HG02970 (cell line): ENCODE results near the gene TIMP2.
"Not testable (repeated sequence)": the region's sequence is repeated elsewhere in the genome, so short reads cannot be mapped to it uniquely, and the experiment has no call there.

Experiments
- ATAC-seq: cut with Tn5 transposase; IDR thresholded peaks from one replicate; pipeline ENCODE4 v1.9.1; 2021; ENCODE audit warnings: mild to moderate bottlenecking, moderate library complexity, moderate number of reproducible peaks; ENCODE audit not compliant: unreplicated experiment, low FRiP score

TIMP2 gene

DNA sequence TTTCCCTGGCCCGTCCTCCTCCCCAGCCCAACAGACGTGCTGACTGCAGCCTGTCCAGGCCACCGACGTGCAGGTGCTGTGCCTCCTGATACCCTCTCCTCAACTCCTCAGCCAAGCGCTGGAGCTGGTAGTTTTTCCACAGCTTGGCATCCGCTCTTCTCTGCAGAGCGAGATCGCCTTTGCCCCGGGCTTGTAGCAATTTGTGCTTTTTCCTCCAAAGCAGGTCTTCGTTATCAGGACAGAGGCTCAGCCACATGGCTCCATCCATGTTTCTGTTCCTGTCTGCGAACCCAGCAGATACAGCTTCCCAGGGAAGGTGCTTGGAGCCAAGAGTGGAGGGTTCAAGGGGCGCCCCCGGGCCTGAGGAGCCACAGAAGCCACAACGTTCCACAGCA lies 33.1 kb downstream of the TIMP2 start:
- no peak for ATAC-seq

DNA sequence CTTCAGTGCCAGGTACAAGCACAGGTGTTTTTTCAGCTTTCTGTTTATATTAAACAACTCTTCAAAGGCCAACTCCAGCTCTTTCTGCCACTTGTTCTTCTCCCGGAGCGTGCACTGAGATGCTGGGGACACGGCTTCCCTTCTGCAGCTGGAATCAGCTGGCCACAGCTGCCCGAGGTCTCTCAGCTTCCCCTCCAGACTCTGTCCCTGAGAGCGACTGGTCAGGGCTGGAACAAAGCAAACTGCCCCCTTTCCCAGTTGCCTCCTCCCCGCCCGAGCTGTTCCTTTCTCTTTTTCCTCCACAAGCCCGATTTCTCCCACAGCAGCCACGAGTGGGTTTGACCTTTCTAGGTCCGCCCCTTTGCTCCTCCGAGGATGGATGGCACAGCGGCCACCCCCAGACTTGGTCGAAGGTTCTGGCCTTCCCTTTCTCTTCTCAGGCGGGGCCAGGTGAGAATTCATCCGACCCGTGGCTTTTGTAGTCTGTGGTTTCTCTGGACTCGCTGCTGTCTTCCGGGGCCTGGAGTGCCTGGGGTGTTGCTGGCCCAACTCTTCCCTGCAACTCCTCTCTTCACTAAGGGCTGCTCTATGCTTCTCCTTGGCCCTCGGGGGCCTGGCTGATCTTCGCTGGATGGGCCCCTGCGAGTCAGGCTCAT lies 33.7 kb downstream of the TIMP2 start:
- ATAC-seq: no peak

DNA sequence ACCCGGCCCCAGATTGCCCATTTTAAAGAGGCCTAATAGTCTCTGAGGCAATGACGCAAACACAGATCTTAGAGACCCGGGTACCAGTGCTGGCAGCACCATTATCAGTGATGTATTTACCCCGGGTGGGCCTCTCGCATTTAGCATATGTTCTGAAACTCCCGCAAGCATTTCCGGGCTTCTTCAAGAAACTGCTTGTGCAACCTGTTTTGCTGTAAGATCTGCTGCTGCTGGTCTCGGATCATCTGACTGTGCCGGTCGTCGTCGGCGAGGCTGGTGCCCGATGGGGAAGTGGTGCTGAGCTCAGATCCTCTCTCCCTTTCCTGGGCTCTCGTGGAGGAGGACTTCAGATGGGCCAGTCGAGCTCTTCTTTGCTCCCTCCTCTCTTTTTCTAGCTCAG lies 34.7 kb downstream of the TIMP2 start:
- ATAC-seq: peak; percentile 46

- ATAC-seq: not testable (repeated sequence)
Observed at GRCh38 chr17:78890096-78890495, 35.1 kb downstream of the TIMP2 start.

GRCh38 chr17:78889531-78889930 lies 35.7 kb downstream of the TIMP2 start:
- no peak for ATAC-seq

DNA sequence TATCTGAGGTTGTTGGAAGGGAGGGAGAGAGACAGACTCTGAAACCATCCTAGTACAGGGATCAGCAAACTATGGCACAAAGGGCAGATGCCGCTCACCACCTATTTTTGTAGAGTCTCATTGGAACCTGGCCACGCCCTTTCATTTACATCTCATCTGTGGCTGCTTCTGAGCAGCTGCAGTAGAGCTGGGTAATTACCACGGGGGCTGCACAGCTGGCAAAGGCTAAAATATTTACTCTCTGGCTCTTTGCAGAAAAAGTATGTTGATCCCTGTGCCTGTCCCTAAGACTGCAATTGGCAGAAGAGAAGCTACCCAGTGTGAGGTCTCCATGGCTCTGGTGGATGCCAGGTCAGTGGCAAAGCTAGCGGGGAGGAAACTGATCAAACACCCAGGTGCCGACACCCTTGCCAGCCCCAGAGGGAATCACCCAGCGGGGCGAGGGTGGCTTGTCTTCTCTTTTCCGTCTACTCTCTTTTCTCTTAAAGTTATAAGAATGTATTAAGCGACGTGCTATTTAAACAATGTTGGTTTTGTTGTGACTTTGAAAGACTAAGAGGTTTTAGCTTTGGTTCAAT lies 36.2 kb downstream of the TIMP2 start:
- no peak for ATAC-seq

DNA sequence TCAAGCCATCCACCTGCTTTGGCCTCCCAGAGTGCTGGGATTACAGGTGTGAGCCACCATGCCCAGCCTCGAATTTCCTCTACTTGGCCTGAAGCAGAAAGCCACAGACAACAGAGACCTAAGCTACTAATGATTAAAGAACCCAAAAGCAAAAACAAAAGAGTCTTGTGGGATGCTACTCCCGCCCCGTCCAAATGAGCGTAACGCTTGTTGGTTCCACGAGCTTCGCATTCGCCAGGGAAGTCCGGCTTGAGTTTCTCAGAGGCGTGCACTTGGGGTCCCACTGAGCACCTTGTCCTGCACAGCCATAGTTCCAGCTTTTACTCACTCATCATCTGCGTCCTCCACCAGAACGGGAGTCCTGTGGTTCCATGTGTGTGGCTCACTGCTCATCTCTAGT lies 38.2 kb downstream of the TIMP2 start:
- ATAC-seq: no peak

- ATAC-seq: no peak
Observed at GRCh38 chr17:78885956-78886355, 39.2 kb downstream of the TIMP2 start.

GRCh38 chr17:78884876-78885667 lies 40.1 kb downstream of the TIMP2 start:
- no peak for ATAC-seq

DNA sequence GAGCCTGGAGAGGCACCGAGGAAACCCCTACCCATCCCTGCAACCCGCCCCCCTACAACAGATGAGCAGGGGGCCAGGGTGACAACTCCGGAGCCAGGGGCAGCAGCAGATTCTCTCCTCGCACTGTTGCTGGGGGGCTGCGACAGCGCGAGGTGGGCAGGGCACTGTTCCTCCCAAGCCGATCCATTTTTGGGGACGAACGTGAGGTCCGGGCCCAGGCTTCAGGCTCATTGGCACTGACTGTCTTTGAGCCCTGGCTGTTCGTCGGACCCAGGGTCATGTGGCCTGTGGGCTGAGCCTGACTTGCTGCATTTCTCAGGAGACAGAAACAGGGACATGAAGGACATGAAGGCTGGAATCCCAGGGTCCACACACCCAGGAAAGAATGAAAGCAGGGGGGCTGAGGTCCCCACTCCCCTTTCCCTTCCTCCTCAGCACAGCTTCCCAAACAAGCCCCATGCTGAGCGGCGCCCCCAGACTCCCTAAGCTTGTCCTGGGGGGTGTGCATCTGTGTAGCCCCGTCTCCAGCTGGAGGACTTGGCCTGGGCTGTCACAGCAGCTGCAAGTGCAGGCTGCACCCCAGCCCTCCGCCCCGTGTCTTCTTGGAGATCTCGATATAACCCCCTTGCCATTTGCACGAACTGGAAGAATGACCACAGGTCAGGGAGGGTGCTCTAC lies 40.9 kb downstream of the TIMP2 start:
- no peak for ATAC-seq

DNA sequence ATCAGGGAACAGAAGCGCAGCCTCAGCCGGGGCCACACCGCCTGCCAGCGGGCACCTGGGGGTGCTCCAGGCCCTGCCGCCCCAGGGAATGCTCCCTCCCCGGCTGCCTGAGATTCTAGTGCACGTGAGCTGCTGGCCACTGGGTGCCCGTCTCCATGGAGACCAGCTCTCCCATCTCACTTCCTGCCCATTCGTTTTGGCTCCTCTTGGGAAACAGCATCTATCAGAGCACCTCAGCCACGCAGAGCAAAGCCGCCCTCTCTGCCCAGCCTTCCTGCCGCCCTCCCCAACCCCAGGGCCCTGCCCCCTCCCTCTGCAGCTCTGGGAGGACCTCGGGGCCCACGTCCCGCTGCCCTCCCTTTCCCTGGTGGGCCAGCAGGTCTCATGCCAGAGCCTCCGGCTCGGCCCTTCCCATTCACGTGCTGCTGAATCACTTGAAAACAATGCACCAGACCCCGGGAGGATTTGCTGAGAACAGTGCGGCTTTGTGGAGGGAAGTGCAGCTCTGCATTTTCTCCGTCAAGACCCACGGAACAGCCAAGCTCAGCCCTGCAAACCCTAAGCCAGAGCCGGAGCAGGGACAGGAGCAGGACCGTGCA lies 41.6 kb downstream of the TIMP2 start:
- ATAC-seq: no peak

DNA sequence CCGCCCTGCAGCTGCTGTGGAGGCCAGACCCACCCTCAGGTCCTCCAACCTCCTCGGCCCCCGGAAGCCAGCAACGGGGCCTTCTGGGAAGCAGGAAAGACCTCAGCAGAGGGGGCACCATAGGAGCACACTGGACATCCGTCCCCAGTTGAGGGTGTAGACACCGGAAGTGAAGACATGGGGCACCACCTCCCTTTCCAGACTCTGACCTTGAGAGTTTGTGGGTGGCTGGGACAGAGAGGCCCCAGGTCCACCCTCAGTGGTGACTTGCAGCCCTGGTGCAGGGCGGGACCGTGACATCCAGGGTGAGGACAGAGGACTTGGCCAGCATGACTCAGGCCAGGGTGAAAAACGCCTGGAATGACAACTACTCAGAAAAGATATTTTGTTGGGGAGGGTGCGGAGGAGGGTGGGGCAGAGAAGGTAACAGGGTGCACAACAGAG lies 42.1 kb downstream of the TIMP2 start:
- no peak for ATAC-seq

- ATAC-seq: no peak
Observed at GRCh38 chr17:78882540-78883088, 42.6 kb downstream of the TIMP2 start.

GRCh38 chr17:78879635-78880186 lies 45.5 kb downstream of the TIMP2 start:
- no peak for ATAC-seq

DNA sequence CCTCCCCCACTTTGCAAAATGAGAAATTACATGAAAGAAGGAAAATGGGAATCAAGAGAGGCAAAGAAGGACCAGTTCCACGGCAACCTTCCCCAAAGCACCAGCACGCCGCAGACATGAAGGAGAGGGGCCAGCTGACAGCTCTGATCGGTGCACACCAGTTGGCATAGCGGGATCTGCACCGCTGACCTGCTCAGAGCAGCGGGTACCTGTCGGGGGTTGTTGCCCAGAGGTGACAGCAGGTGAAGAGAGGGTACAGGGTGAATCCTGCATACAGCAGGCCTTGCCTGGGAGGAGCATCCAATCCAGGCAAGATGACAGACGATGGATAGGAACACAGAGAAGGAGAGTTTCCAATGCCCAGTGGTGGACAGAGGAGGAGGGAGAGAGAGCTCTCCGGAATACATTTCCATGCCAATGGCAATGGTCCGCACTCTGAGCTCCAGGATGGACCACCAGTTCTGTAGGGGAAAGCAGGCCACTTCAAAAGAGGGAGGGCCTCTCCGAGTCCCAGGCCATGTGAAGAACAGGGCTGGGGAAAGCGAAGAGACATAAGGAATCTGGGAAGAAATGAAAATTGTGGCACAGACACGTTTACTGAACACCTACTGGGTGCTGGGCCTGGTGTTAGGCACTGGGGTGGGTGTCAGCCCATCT lies 46.2 kb downstream of the TIMP2 start:
- ATAC-seq: no peak

- ATAC-seq: no peak
Observed at GRCh38 chr17:78878261-78878660, 46.9 kb downstream of the TIMP2 start.

DNA sequence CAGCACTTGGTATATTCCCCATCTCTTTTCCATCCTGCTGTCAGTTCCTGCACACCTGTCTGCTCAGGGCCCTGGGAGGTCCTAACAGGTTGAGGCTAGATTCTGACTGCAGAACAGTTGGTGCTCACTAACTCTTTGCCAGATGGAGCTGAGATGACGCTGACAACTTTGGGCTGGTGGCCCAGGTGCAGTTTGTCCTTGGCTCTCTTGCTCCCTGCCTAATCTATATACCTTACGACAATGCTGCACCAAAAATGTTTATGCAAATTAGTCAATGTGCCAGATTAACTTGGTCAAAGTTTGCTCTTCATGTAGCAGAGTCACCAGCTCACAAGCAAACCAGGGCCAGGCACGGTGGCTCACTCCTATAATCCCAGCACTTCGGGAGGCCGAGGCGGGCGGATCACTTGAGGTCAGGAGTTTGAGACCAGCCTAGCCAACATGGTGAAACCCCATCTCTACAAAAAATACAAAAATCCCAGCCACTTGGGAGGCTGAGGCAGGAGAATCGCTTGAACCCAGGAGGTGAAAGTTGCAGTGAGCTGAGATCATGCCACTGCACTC lies 48.2 kb downstream of the TIMP2 start:
- not testable (repeated sequence) for ATAC-seq

DNA sequence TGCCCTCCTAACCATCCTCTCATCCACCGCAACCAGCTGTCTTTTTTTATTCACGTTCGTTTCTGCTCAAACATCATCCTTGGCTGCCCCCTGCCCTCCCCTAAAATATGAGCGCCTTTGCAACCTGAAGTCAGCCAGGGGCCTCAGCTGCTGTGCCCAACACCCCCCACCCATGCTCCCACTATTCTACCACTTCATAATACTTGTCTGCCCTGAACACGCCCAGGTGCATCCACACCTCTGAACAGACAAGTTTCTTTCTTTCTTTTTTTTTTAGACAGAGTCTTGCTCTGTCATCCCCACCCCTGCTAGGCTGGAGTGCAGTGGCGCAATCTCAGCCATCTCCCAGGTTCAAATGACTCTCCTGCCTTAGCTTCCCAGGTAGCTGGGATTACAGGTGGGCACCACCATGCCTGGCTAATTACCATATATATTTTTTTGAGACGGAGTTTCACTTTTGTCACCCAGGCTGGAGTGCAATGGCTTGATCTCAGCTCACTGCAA lies 49.0 kb downstream of the TIMP2 start:
- no peak for ATAC-seq
